NOMO-1 treated with dmso at 0.1 percent for 144 hours (cell line): ENCODE results near the gene KRT31.
"Not testable (repeated sequence)": the region's sequence is repeated elsewhere in the genome, so short reads cannot be mapped to it uniquely, and the experiment has no call there.

Experiments
- DNase-seq: peaks from one replicate; lab custom pipeline; 2025; ENCODE audit not compliant: unreplicated experiment; lab: John Stamatoyannopoulos, UW

The KRT31 gene

DNA sequence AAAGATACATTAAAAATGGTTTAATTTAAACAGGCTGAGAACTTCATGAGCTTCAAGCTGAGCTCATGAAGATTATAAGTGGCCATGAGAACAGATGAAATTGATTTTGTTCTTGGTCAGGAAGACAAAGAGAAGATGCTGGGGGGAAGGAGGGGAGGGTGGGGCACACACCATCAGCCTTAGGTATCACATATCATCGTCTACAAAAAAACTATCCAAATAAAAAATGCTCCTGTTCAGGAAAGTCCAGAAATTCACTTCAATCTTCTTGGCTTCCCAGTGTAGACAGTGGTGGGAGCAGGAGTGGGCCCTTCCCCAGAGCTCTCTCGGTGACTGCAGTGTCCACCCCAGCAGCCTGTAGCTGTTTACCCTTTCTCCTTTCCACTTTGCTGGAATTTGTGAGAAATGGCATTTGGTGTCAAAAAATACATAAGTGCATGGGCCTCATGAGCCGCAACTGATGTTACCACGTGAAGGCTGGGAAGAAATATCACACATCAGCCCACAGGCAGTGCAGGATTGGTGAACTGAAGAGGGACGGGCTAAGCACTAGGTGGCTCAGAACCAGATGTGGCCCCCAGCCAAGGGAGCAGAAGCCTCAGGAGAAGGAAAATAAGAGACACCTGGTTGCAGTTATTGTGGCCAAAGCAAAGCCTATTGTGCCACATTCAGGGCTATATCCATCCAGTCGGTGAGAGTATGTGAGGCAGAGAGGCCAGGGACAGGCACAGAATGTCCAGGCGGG is 20.9 kb upstream of the KRT31 start:
- no peak for DNase-seq

DNA sequence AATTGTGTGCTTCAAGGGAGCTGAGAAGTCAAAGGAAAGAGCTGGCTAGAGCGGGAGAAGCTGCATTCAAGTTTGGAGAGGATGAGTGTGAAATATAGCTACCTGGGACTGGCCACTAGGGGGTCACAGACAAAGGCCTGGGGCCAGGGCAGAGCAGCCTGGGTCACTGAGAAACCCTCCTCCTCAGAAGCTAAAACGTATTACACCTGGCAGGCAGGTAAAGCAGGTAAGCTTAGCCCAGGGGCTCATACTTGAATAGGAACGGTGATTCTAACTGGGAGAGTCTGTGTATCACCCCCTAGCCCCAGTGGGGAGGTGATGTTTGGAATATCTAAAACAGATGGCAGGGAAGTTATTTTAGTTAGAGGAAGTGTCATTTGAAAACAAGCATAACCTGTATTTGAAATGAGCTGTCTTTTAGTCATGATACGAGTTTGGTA is 20.2 kb upstream of the KRT31 start:
- peak; percentile 10 for DNase-seq

DNA sequence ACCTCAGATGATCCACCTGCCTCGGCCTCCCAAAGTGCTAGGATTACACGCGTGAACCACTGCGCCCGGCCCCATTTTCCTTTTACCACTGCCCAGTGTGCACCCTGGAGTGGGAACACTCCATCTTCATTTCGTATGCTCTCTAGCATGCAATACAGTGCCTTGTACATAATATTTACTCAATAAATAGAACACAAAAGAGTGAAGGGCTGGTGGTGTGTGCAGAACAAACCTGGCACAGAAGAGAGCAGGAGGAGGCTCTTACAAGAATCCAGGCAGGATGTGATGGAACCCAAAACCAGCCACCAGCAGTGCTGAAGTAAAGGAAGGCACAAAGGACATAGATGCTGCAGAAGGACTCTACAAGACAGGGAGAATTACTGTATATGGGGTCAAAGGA is 19.7 kb upstream of the KRT31 start:
- DNase-seq, result no peak

DNA sequence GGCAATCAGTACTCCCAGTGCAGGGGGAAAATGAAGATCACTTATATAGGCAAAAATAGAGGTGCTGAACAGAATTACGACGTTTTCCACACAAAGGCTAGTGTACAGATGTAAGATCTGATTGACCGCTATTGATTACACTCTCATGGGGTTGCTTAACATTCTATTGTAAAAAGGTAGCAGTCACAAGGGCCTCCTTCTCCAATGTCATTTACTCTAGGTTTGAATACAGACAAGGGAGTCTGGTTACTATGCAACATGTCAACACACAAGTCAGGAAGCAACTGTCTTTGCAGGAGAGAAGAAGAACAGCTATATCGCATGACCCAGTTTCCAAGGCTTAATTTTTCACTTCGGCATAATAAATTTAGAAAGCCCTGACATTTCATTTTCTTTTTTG is 19.1 kb upstream of the KRT31 start:
- no peak for DNase-seq

DNA sequence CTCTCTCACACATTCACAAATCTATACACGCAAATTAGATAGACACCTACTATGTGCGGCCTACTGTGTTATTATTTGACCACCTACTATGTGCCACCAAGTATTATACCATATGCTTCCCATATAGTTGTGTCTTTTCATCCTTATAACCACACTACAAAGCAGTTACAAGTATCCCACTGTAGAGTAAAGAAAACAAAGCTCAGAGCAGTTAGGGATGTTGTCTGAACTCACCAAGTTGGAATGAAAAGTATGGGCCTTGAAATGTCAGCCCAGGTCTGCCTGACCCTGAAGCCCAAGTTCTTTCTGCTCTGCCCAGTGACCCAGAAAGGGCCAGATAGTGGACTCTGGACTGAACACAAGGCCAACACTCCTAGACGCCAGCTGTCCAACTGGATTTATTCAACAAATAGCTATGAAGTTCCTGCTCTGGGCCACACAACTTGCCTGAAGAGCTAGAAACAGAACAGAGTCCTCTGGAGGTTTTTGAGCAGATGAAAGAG is 18.5 kb upstream of the KRT31 start:
- no peak for DNase-seq

DNA sequence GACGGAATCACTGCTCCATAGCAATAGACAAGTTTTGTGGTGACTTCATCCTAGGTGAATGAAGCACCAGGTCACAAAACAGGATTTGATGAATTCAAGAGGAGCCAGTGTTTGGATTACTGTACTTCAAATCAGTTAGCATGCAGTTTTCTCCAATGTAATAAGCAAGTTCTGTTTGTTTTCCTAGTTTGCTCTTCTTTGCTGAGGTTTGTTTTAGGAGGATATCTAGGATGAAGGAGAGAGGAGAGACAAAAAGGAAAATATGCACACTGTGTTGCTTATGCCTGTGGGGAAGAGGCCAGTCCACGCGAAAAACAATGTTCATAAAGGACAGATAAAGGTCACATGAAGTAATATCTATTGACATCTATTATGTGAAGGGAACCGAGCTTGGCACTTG is 18.0 kb upstream of the KRT31 start:
- no peak for DNase-seq

DNA sequence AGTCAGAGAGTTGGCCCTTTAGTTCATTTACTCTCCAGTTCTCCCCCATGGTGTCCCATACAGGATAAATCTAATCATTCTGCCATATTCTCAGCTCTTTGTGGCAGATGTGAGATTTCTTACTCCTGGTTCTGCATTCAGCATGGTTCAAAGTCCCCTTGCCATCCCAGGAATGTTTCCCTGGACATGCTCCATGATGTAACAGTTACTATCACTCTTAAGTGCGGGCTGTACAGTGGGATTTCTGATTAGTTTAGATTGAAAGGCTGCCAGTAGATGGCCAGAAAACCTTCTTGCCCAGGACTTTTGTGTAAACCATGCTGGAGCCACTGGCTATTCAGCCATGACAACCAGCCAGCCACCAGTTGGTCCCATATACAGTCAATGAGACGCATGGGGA is 16.6 kb upstream of the KRT31 start:
- DNase-seq, result no peak

DNA sequence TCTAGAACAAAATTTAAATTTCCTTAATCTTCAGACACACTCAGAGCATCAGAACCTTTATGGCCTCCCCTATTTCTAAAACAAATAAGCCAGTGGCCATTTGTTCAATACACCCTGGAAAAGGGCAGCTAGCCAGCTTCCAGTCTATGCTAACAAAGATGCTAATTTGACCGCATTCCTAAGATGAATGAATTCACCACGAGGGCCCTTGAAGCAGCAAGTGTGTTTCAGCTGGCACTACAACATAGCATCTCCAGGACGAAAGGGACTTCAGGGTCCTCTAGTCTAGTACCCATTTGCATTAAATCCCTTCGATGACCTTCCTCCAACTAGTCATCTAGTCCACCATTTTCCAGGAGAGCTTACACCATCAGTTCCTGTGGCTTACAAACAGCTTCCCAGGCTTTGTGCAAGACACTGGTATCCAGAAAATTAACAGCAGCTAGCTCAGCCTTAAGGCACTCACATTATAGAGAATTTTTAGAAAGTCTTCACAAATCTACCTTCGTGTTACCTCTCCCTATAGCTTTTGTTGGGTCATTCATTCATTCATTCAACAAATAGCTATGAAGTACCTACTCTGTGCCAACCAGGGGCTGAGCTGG is 16.0 kb upstream of the KRT31 start:
- no peak for DNase-seq

DNA sequence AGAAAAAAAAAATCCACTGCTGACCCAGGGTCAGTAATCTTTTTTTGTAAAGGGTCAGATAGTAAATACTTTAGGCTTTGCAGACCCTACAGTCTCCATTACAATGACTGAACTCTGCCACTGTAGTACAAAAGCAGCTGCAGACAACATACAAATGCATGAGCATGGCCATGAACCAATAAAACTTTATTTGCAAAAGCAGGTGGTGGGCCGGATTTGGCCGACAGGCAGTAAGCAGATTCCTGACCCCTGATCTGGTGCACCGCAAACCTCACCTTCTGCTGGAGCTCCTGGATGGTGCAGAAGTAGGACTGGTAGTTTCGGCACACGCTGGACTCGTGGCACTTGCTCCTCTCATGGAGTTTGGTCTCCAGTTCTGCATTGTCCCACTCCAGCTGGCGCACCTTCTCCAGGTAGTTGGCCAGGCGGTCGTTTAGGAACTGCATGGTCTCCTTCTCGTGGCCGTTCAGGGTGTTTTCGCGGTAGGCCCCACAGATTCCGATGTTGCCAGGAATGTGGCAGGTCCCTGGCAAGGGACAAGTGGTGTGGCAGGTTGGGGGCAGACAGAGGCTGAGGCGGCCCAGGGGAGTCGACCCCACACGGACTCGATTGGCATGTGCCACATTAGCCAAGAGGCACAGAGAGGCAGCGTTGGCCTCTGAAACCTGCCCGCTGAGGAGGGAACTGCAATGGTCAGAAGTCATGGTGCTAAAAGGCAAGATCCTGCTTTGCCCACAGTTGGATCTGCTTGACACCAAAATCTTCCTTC is 13.8 kb upstream of the KRT31 start:
- no peak for DNase-seq

DNA sequence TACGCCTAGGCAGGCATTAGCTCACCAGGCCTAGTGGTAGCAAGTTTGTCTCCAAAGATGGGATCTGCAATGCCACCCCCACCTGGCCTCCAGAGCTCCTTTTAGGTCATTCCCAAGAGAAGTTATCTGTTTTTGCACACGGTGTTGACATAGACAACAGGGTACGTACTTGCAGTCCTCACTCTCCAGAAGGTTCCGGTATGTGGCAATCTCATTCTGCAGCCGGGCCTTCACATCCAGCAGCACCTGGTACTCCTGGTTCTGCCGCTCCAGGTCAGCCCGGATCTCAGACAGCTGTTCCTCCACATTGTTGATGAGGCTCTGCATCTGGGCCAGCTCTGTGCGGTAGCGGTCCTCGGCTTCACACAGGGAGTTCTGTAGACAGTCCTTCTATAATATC is 9.8 kb upstream of the KRT31 start:
- DNase-seq, result no peak

DNA sequence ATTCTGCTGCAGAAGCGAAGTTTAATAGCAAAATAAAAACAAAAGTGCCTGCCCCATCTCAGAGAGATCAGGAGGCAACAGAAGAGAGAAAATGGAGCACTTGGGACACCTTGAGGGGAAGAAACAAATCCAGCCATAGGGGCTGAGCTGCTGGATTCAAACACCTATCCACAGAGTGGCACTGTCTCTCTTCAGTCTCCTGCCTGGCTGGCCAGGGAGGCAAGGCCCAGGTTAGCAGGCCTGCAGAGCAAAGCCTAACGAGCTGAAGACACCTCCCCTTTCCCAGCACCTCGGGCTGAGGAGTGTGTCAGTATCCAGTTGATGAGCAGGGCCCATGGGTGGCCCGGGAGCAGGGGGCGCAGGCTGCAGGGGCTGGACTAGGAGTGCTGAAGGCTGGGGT is 8.8 kb upstream of the KRT31 start:
- no peak for DNase-seq

DNA sequence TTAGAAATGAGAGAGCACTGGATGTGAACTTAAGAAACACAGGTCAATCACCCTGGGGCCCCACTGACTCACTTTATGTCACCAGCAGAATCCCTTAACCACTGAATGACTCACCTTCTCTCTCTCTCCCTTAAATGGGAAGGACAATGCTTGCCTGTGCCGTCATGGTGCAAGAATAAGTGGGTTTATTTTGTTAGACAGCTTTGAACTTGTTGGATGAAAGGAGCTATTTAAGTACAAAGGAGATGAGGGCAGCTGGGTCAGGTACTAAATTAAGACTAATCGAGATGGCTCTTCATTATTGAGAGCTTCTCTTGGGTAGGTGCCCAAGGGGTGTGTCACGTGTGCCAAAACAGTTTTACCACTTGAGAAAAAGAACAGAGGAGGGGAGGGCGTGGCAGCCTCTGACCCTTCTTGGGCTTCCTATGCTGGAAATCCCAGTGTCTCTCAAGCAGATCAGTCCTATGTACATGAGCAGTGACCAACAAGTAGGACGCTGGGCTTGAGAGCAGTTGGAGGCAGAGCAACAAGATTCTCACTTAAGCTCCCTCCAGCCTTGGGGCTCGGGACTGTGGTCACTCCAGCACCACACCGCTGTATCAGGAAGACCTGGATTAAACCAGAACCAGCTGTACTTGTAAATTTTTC is 6.7 kb upstream of the KRT31 start:
- peak; percentile 84 for DNase-seq

DNA sequence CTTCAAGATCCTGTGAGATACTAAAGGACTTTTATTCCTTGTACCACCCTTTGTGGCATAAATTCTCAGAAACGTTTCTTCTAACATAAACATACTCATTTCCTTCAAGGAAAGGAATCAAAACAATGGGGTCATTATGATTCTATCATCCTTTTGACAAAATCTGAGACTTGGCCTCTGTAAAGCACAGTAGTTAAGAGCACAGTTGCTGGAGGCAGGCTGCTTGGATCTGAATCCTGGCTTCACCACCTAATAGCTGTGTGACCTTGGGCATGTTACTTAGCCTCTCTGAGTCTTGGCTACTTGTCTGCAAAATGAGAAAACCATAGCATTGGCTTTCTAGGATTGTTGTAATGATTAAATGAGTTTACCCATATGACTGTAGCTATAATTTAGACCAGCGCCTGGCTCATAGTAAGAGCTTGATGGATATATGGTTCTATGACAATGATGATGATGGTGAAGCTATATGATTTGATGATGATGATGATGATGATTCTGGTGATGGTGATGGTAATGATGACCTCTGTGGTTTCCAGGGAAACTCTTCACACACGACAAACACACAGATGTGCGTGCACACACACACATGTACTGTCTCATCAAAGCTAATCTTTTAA is 6.1 kb upstream of the KRT31 start:
- no peak for DNase-seq

DNA sequence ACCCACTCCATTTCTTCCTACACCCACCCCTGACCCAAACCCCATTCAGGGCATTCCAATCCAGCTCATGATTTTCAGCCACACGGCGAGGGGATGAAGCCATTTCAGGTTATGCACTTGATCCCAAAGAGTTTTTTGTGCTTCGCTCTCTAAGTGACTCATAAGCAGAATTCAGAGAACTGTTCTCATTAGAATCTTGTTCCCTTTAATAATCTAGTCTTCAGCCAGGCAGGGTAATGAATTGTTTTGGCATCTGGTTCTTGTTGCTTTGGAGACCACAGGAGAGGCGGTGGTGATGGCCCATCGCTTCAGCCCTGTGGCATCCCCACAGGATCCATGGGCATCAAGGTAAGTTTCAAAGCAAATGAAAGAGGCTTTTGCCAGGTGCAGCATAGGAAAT is 4.8 kb upstream of the KRT31 start:
- DNase-seq, result no peak

DNA sequence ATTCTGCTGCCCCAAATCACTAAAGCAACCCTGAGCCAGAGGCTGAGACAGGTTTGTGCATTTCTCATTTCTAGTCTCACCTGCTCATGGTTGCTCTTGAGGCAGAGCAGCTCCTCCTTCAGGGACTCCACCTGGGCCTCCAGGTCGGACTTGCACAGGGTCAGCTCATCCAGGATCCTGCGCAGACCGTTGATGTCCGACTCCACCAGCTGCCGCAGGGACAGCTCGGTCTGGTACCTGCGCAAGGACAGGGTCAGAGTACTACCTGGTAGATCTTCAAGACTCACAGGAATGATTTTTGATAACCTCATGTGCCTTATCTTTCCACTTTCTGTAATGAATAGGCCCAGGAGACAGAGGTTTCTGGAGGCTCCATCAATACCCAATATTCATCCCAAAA is 1.1 kb downstream of the KRT31 start:
- DNase-seq, result no peak

DNA sequence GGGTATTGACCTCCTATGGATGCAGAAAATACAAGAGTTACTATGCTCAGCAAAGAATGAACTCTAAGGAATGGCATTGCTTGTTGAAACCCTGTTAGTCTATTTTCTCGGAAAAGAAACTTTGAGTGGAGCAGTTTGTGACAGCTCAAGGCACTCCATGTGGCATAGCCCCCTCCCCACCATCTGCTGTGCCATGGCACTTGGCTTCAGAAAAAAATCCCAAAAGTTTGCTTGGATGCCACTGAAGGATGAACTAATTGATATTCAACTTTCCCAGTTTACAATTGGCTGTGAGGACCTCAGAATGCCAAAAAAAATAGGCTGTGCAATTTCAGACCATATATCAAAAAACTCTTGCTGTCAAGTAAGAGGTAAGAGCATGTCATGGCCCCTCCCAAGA is 1.8 kb downstream of the KRT31 start:
- DNase-seq, result no peak

DNA sequence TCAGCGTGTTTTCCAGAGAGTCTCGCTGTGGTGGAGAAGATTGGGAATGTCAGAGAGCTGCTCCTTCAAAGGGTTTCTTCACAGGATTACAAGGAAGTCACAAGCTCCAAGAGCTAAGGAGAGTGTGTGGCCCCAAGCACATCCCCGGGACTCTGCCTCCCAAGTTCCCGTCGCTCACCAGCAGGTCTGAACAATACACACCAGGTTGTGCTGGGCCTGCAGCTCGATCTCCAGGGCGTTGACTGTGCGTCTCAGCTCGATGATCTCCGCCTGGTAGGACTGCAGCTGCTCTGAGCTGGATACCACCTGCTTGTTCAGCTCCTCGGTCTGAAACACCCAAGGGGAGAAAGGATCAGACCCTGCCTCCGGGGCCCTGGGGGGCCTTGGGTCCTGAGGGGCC is 2.4 kb downstream of the KRT31 start:
- DNase-seq, result not testable (repeated sequence)

DNA sequence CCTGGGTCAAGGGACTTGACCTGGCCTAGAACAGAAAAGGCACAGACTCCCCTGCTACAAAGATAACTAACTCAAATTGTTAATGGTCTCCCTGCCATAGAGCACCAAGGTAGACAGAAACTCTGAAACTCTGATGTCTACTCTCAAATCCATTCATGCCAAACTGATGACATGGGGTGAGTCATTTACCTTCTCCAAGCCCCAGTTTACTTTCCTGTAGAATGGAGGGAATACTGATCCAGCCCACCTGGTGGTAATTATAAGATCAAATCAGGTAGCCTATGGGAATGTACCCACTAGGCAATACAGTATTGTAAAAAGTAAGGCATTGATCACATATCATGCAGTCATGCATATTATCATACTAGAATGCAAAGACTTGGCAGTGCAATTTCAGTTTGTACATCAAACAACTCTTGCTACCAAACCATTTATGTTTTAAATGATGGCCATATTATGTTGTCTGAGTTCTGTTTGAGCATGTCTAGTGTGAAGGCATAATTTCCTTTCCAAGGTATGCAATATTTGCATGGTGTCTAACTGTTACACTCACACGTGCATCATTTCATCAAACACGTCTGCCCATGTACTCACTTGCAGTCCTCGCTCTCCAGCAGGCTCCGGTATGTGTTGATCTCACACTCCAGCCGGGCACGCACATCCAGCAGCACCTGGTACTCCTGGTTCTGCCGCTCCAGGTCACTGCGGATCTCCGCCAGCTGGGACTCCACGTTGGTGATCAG is 3.0 kb downstream of the KRT31 start:
- DNase-seq, result no peak

DNA sequence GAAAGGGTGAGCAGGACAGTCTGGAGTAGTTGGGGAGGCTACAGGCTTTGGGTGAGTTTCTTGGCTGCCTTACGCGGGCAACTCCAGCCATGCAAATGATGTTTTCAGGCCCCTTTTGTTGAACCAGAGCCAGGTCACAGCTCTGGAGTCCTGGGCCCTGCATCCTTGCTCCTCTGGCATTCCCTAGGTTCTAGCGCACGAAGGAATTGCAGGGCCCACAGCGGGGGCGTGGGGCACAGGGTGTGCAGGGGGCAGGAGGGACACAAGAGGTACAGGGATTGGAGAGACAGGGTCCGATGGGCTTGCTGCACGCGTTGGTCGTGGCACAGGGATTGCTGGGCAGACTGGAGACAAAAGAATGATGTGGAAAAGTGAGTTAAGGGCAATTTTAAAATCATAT is 3.6 kb downstream of the KRT31 start:
- DNase-seq, result no peak

DNA sequence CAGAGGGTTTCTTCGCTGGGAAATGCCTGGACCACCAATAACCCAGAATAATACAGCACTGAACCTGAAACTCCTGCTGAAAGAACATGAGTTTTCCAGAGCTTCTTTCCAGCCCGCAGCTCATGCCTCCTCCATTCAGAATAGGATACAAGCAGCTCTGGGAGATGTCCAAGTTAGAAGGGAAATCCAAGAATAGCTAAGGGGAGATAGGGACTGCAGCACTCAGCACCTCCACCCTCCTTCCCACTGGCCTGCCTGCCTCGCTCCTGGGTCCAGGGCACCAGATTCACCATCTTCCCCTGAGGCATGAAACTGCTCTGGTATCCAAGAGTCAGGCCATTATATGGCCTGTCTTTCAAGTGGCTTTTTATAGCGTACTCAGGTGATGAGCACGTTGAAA is 4.1 kb downstream of the KRT31 start:
- no peak for DNase-seq
